ENCODE results near the gene MAPK1. TPM values are rescaled to one million over a fixed set of nuclear protein-coding genes. Genes with fewer than 3 reads are reported as not detected.
A peak's percentile ranks its signal among the peaks of the same experiment; 100 is the strongest.

MAPK1 gene
- total RNA-seq, 1 donor from 2014 or later = 38.6 TPM

GRCh38 chr22:21741790-21742189 is 125.7 kb downstream of the MAPK1 start:
- H3K4me1 ChIP-seq (ENCODE audit: control insufficient read depth in 3 of 3, insufficient read depth in 3 of 3, low read length in 3 of 3) = no peaks in the 10 kb centered on the region
- no peak overlapping the region for H3K4me3 ChIP-seq (ENCODE audit: low read length in 3 of 3)
- no peaks in the 10 kb centered on the region for H3K27me3 ChIP-seq (ENCODE audit: control insufficient read depth in 3 of 3, insufficient read depth in 3 of 3, low read length in 3 of 3)
- H3K9me3 ChIP-seq (ENCODE audit: control insufficient read depth in 3 of 3, low read length in 3 of 3) = no peaks in the 10 kb centered on the region
- H3K9ac ChIP-seq (ENCODE audit: low read depth in 1 of 3, low read length in 3 of 3) = no peak overlapping the region
- H3K27ac ChIP-seq (ENCODE audit: low read depth, low read length) = no peak overlapping the region
- no peaks in the 10 kb centered on the region for H3K36me3 ChIP-seq (ENCODE audit: control insufficient read depth in 3 of 3, insufficient read depth in 3 of 3, low read length in 3 of 3)

- Histone ChIP-seq H3K36me3 (ENCODE audit: control insufficient read depth in 3 of 3, insufficient read depth in 3 of 3, low read length in 3 of 3) (no peaks in the 10 kb centered on the region), H3K4me3 (ENCODE audit: low read length in 3 of 3) (no peak overlapping the region), H3K9ac (ENCODE audit: low read depth in 1 of 3, low read length in 3 of 3) (no peak overlapping the region), H3K9me3 (ENCODE audit: control insufficient read depth in 3 of 3, low read length in 3 of 3) (no peaks in the 10 kb centered on the region), H3K27me3 (ENCODE audit: control insufficient read depth in 3 of 3, insufficient read depth in 3 of 3, low read length in 3 of 3) (no peaks in the 10 kb centered on the region), H3K27ac (ENCODE audit: low read depth, low read length) (no peak overlapping the region), H3K4me1 (ENCODE audit: control insufficient read depth in 3 of 3, insufficient read depth in 3 of 3, low read length in 3 of 3) (peaks cover 0 to 4% (median 3%) of the 10 kb centered on the region in 3 donors)
These were observed 126.4 kb downstream of the MAPK1 start for GRCh38 chr22:21741059-21741458.

GRCh38 chr22:21739828-21740377 is 127.5 kb downstream of the MAPK1 start:
- H3K27me3 ChIP-seq (ENCODE audit: control insufficient read depth in 3 of 3, insufficient read depth in 3 of 3, low read length in 3 of 3) = no peaks in the 10 kb centered on the region
- H3K4me1 ChIP-seq (ENCODE audit: control insufficient read depth in 3 of 3, insufficient read depth in 3 of 3, low read length in 3 of 3) = peaks cover 2 to 7% (median 5%) of the 10 kb centered on the region in 3 donors
- H3K27ac ChIP-seq (ENCODE audit: low read depth, low read length) = no peak overlapping the region
- no peak overlapping the region for H3K4me3 ChIP-seq (ENCODE audit: low read length in 3 of 3)
- H3K9ac ChIP-seq (ENCODE audit: low read depth in 1 of 3, low read length in 3 of 3) = no peak overlapping the region
- no peaks in the 10 kb centered on the region for H3K9me3 ChIP-seq (ENCODE audit: control insufficient read depth in 3 of 3, low read length in 3 of 3)
- H3K36me3 ChIP-seq (ENCODE audit: control insufficient read depth in 3 of 3, insufficient read depth in 3 of 3, low read length in 3 of 3) = no peaks in the 10 kb centered on the region

- Histone ChIP-seq H3K4me3 (ENCODE audit: low read length in 3 of 3) (no peak overlapping the region), H3K36me3 (ENCODE audit: control insufficient read depth in 3 of 3, insufficient read depth in 3 of 3, low read length in 3 of 3) (no peaks in the 10 kb centered on the region), H3K9ac (ENCODE audit: low read depth in 1 of 3, low read length in 3 of 3) (no peak overlapping the region), H3K27ac (ENCODE audit: low read depth, low read length) (no peak overlapping the region), H3K4me1 (ENCODE audit: control insufficient read depth in 3 of 3, insufficient read depth in 3 of 3, low read length in 3 of 3) (peaks cover 10 to 17% (median 11%) of the 10 kb centered on the region in 3 donors), H3K27me3 (ENCODE audit: control insufficient read depth in 3 of 3, insufficient read depth in 3 of 3, low read length in 3 of 3) (no peaks in the 10 kb centered on the region), H3K9me3 (ENCODE audit: control insufficient read depth in 3 of 3, low read length in 3 of 3) (no peaks in the 10 kb centered on the region)
These were observed 128.5 kb downstream of the MAPK1 start for GRCh38 chr22:21738966-21739365.

GRCh38 chr22:21738081-21738480 is 129.4 kb downstream of the MAPK1 start:
- H3K4me1 ChIP-seq (ENCODE audit: control insufficient read depth in 3 of 3, insufficient read depth in 3 of 3, low read length in 3 of 3) = peaks cover 10 to 22% (median 11%) of the 10 kb centered on the region in 3 donors
- H3K27ac ChIP-seq (ENCODE audit: low read depth, low read length) = no peak overlapping the region
- no peaks in the 10 kb centered on the region for H3K36me3 ChIP-seq (ENCODE audit: control insufficient read depth in 3 of 3, insufficient read depth in 3 of 3, low read length in 3 of 3)
- H3K9me3 ChIP-seq (ENCODE audit: control insufficient read depth in 3 of 3, low read length in 3 of 3) = no peaks in the 10 kb centered on the region
- no peak overlapping the region for H3K4me3 ChIP-seq (ENCODE audit: low read length in 3 of 3)
- no peak overlapping the region for H3K9ac ChIP-seq (ENCODE audit: low read depth in 1 of 3, low read length in 3 of 3)
- H3K27me3 ChIP-seq (ENCODE audit: control insufficient read depth in 3 of 3, insufficient read depth in 3 of 3, low read length in 3 of 3) = no peaks in the 10 kb centered on the region

GRCh38 chr22:21736948-21737347 is 130.5 kb downstream of the MAPK1 start:
- no peaks in the 10 kb centered on the region for H3K27me3 ChIP-seq (ENCODE audit: control insufficient read depth in 3 of 3, insufficient read depth in 3 of 3, low read length in 3 of 3)

GRCh38 chr22:21736084-21736642 is 131.3 kb downstream of the MAPK1 start:
- peak overlapping the region; percentile 43 to 76 (median 53) for H3K9ac ChIP-seq (ENCODE audit: low read depth in 1 of 3, low read length in 3 of 3)
- peaks cover 10 to 29% (median 11%) of the 10 kb centered on the region in 3 donors for H3K4me1 ChIP-seq (ENCODE audit: control insufficient read depth in 3 of 3, insufficient read depth in 3 of 3, low read length in 3 of 3)
- H3K27me3 ChIP-seq (ENCODE audit: control insufficient read depth in 3 of 3, insufficient read depth in 3 of 3, low read length in 3 of 3) = no peaks in the 10 kb centered on the region
- peak overlapping the region; percentile 68 to 87 (median 81) for H3K4me3 ChIP-seq (ENCODE audit: low read length in 3 of 3)
- no peaks in the 10 kb centered on the region for H3K9me3 ChIP-seq (ENCODE audit: control insufficient read depth in 3 of 3, low read length in 3 of 3)
- H3K27ac ChIP-seq (ENCODE audit: low read depth, low read length) = no peak overlapping the region
- no peaks in the 10 kb centered on the region for H3K36me3 ChIP-seq (ENCODE audit: control insufficient read depth in 3 of 3, insufficient read depth in 3 of 3, low read length in 3 of 3)

More at GRCh38 chr22:21736948-21737347, 130.5 kb downstream of the MAPK1 start:
- no peak overlapping the region for H3K9ac ChIP-seq (ENCODE audit: low read depth in 1 of 3, low read length in 3 of 3)
- no peak overlapping the region for H3K27ac ChIP-seq (ENCODE audit: low read depth, low read length)
- H3K4me1 ChIP-seq (ENCODE audit: control insufficient read depth in 3 of 3, insufficient read depth in 3 of 3, low read length in 3 of 3) = peaks cover 10 to 23% (median 11%) of the 10 kb centered on the region in 3 donors
- no peaks in the 10 kb centered on the region for H3K9me3 ChIP-seq (ENCODE audit: control insufficient read depth in 3 of 3, low read length in 3 of 3)
- no peak overlapping the region for H3K4me3 ChIP-seq (ENCODE audit: low read length in 3 of 3)
- no peaks in the 10 kb centered on the region for H3K36me3 ChIP-seq (ENCODE audit: control insufficient read depth in 3 of 3, insufficient read depth in 3 of 3, low read length in 3 of 3)

GRCh38 chr22:21735200-21736083 is 132.0 kb downstream of the MAPK1 start, which contains the start of gene YPEL1:
Gene YPEL1 (minus strand): TSS chr22:21735794. CDS start chr22:21710744, 25,050 bp downstream.
- H3K4me3 ChIP-seq (ENCODE audit: low read length in 3 of 3) = peak within 1 kb of the TSS; percentile 81 to 87 (median 83)
- H3K9me3 ChIP-seq (ENCODE audit: control insufficient read depth in 3 of 3, low read length in 3 of 3) = no peaks in the 10 kb centered on the region
- peaks cover 10 to 32% (median 11%) of the 10 kb centered on the region in 3 donors for H3K4me1 ChIP-seq (ENCODE audit: control insufficient read depth in 3 of 3, insufficient read depth in 3 of 3, low read length in 3 of 3)
- H3K36me3 ChIP-seq (ENCODE audit: control insufficient read depth in 3 of 3, insufficient read depth in 3 of 3, low read length in 3 of 3) = peaks cover 0 to 1% (median 0%) of the 10 kb centered on the region in 3 donors
- peak within 1 kb of the TSS; percentile 82 to 86 (median 83) for H3K9ac ChIP-seq (ENCODE audit: low read depth in 1 of 3, low read length in 3 of 3)
- no peaks in the 10 kb centered on the region for H3K27me3 ChIP-seq (ENCODE audit: control insufficient read depth in 3 of 3, insufficient read depth in 3 of 3, low read length in 3 of 3)
- peak within 1 kb of the TSS; percentile 91 for H3K27ac ChIP-seq (ENCODE audit: low read depth, low read length)

GRCh38 chr22:21734540-21735199 is 132.8 kb downstream of the MAPK1 start:
- Histone ChIP-seq H3K4me3 (ENCODE audit: low read length in 3 of 3) (peak overlapping the region; percentile 74 to 83 (median 76)), H3K9me3 (ENCODE audit: control insufficient read depth in 3 of 3, low read length in 3 of 3) (no peaks in the 10 kb centered on the region), H3K27me3 (ENCODE audit: control insufficient read depth in 3 of 3, insufficient read depth in 3 of 3, low read length in 3 of 3) (no peaks in the 10 kb centered on the region), H3K4me1 (ENCODE audit: control insufficient read depth in 3 of 3, insufficient read depth in 3 of 3, low read length in 3 of 3) (peaks cover 10 to 37% (median 11%) of the 10 kb centered on the region in 3 donors), H3K36me3 (ENCODE audit: control insufficient read depth in 3 of 3, insufficient read depth in 3 of 3, low read length in 3 of 3) (peaks cover 0 to 3% (median 0%) of the 10 kb centered on the region in 3 donors), H3K9ac (ENCODE audit: low read depth in 1 of 3, low read length in 3 of 3) (peak overlapping the region; percentile 82 to 86 (median 83)), H3K27ac (ENCODE audit: low read depth, low read length) (peak overlapping the region; percentile 91)
